ENCODE results near the gene SRRM1.

DNA sequence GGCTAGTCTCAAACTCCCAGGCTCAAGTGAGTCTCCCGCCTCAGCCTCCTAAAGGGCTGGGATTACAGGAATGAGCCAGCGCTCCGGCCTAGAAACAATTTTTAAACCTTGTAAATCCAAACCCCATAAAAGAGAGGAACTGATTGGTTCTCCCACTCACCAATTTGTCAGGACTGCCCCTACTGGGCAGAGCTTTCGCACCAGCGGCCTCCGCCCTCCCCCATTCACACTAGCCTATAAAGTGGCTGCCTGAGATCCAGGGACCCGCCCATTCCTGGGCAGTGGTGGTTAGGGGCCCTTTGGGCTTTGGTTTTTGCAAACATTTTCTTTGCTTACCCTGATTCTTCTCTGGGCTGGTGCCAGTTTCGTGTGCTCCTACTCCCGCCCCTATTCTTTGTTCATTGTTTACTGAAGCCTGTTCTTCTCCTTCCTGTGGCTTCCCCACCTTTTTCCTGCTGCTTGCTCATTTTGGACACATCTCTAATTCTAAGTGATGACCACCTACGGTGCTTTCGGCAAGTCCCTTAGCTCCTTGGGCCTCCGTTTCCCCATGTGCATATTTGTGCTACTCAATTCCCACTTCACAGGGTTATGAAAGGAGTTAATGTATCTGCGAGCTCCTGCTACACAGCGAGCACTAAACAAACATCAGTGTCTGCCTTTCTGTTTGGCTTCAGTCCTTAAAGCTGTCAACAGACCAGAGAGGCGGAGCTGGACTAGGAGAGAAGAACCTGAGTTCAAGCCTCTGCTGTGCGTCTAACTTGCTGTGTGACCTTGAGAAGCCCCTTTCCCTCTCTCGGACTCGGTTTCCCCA, 62.4 kb downstream of the SRRM1 start:
- TF ChIP-seq POLR2A (IDR thresholded peaks at IDR 0.05) (no peak), CTCF (IDR thresholded peaks at IDR 0.05 in 4 of 5, conservative IDR thresholded peaks at IDR 0.05 in 1 of 5) (peak in 1 of 5 experiments; percentile 9)
